Stimulated activated CD4-positive, alpha-beta T cell treated with anti-CD3 and anti-CD28 coated beads, Interleukin-1b, Interleukin-23, amount 100 ng/mL, for 24 hours (primary cell): ENCODE measurements around the gene RNF112.
"Not testable (repeated sequence)": the region's sequence is repeated elsewhere in the genome, so short reads cannot be mapped to it uniquely, and the experiment has no call there.

Experiments used
- DNase-seq, 4 experiments: peaks; one replicate each; pipeline ENCODE4 v3.0.0-alpha.2; 2020; ENCODE audit warnings: low read depth in 4 of 4, low spot score in 1 of 4

Gene RNF112

DNA sequence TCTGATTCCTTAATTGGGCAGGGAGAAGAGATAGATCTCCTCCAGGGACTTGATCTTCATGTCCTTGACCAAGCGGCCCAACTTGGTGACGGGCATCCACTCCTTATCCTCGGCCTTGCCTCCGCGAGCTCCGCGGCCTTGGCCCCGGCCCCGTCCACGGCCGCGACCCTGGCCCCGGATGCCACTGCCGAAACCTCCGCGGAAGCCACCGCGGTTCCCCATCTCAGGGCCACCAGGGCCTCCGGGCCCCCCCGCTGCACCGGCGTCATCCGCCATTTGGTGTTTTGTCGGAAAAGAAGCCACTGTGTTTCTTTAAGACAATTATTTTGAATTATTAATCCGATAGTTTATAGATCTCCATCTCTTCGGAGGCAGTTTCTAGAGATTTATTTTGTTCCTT, 35.5 kb downstream of the RNF112 start:
- DNase-seq, result not testable (repeated sequence)

DNA sequence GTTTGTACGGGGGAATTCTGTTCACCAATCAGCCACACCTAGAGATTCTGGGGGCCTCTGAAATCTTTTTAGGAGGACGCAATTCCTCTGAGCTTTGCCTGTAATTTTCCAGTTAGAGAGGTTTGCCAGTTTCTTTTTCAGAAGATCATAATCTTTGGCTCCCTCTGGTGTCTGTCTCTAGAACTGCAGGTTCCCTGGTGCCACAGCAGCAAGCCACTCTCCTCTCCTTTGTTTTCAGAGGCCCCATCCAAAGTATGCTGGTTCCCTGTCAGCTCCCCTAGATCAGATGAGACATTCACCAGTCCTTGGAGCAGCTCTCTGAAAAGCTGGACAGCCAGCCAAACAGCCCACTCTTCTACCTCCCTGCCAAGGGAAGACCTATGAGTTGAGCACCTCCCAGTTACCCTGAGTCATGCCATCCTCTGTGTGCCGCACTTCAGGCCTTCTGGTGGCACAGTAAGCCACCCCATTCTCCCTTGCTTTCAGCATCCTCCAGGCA, 36.1 kb downstream of the RNF112 start:
- DNase-seq, result peak; percentile 42 to 74 (median 53)

DNA sequence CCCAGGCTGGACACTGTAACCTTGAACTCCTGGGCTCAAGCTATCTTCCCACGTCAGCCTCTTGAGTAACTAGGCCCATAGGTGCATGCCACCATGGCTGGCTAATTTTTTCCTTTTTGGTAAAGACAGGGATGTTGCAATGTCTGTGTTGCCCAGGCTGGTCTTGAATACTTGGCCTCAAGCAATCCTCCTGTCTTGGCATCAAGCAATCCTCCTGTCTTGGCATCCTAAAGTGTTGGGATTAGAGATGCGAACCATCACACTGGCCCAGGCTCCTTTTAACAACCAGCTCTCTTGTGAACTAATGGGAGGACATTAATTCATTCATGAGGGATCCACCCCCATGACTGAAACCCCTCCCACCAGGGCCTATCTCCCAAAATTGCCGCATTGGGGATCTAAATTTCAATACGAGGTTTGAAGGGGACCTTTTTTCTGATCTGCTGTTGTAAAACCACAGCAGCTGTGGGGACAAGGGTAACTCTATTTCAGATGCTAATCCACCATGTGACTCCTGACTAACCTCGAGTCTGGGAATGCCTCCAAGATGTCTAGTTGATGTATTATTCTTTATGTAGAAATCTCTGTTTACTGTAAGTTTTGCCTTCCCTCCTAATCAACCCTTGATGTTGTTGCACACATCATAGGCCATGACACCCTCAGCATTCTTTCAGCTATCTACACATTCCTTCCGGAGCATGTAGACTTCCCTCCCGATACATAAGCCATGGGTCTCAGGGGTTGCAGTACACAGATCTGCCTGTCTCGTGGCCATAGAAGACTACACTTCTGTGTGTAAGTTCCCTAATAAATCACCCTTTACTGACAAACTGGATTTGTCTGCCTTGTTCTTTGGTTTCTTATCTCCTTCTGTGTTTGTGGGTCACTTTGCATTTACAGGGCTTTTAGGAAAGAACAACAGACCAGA, 37.6 kb downstream of the RNF112 start:
- DNase-seq, result no peak

DNA sequence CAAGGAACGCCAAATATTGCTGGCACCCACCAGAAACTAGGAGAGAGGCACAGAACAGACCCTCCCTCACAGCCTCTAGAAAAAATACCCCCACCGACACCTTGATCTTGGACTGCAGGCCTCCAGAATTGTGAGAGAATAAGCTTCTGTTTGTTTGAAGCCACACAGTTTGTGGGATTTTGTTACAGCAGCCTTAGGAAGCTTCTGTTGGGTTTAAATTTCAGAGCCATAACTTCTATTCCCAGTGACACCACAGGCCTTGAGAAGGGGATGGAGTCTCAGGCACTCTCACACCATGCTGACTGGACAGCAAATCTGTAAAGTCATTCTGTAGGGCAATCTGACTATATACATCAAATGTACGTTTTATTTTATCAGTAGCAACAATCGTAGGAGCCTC, 38.6 kb downstream of the RNF112 start:
- no peak for DNase-seq

DNA sequence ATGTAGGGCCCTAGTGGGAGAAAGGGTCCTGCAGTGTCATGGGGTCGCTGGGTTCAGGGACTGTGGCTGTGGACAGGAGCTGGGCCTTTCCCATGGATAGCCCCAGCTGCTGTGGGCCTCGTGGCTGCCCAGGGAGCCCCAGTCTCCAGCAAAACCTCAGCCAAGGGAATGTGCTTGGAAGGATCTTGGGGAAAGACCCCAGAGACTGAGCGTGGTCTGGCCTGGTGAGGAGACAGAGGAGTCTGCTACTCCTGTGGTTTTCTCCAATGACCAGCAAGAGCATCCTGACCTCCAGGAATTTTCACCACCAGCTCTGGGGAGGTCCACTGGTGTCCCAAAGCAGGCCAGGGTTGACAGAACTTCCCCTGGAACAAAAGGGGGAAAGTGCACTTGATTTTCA, 42.3 kb downstream of the RNF112 start:
- no peak for DNase-seq

DNA sequence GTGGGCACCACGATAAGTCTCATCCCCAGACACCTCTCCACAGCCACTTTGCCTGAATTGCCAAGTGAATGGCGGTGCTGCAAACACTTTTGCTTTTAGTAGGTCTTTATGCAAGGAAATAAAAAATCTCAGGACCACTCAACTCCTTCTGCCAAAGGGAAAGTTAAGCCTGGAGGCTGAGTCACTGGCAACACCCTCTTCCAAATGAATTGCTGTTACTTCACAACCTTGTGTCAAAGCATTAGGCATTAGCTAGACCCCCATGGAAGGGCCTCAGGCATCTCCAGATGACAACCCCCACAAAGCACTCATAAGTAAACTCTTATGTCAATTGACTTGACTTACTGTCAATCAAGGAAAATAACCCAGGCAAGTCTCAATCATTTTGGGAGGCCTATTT, 43.0 kb downstream of the RNF112 start:
- DNase-seq, result no peak

DNA sequence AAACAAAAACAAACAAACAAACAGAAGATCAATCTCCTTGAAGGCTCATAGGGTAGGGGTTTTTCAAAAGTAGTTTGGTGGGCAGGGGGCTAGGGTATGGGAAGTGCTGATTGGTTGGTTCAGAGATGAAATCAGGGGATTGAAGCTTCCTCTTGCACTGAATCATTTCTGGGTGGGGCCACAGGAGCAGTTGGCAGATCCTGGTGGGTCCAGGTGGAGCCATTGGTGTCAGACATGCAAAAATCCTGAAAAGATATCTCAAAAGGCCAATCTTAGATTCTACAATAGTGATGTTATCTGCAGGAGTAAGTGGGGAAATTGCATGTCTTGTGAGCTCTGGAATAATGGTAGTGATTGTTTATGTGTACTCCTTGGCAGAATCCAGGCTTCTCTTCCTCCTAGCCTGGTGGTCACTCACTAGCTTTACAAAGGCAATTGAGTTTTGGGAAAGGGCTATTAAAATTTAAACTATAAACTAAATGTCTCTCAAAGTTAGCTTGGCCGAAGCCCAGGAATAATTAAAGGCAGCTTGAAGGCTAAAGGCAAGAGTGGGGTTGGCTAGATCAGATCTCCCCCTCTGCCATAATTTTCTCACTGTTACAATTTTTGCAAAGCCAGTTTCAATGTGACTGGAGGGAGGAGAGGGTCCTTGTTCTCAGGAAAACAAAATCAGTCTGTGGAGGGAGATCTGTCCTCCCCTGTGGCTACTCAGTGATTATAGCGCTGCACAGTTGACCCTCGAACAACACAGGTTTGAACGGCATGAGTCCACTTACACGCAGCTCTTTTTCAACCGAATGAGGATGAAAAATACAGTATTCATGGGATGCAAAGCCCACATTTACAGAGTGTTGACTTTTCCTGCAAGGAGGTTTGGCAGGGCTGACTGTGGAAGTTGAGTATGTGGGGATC, 45.2 kb downstream of the RNF112 start:
- no peak for DNase-seq

DNA sequence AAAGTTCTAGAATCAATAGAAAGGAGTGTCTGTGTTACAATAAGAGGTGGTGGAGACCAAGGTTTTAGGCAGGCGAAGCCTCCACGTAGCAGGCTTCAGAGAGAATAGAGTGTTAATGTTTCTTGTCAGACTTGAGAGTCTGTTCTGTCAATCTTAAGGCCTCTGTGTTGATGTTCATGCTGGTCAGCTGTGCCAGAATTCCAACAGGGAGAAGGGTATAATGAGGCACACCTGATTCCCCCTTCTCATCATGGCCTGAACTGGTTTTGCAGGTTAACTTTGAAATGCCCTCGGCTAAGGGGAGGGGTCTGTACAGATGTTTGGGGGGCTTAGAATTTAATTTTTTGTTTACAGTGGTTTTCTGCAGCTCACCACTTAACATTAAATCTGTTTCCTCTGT, 46.0 kb downstream of the RNF112 start:
- DNase-seq, result no peak

DNA sequence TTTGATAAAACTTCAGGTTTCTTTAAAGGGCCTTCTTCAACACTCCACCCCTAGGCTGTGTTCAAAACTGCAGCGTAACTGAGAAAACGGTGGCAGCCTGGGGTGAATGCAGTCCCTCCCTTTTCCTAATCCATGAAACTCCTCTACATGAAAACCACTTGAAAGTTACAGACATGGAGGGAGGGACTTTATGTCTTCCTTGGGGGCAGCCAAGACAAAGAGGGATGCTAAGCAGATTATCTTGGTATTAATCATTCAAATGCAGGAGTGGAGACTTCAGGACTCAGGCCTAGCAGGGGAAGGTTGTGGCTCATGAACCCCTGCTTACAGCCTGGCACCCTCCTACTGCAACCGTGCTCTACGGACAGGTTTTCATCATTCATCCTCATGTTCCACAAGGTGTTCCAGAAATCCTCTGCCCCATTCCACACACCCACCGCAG, 46.8 kb downstream of the RNF112 start:
- DNase-seq, result no peak

DNA sequence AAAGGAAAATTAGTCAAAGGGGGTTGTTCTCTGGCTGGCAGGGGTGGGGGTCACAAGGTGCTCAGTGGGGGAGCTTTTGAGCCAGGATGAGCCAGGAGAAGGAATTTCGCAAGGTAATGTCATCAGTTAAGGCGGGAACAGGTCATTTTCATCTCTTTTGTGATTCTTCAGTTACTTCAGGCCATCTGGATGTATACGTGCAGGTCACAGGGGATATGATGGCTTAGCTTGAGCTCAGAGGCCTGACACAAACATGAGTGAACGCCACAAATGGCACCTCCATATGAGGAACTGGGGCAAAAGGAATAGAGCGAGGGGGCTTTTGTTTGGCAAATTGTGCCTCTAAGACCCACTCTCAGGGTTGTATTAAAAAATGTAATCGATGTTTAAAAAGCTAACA, 47.4 kb downstream of the RNF112 start:
- DNase-seq, result not testable (repeated sequence)

DNA sequence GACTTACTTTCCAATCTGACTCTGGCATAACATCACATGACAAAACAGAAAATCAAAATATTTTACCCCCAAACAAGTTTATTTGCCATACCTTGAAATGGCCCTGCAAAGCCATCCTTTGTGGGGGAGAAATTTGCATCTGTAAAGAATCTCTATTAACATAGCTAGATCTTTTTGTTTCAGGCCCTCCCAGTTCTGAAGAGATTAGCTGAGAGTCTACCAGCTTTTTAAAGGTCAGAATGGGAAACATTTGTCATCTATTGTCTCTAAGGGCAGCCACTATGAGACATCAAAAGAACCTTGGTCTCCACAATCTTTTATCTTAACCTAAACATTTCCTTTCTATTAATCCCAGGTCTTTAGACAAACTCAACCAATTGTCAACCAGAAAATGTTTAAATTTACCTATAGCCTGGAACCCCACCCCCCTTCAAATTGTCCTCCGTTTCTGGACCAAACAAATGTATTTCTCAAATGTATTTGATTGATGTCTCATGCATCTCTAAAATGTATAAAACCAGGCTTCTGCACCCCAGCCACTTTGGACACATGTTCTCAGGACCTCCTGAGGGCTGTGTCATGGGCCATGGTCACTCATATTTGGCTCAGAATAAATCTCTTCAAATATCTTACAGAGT, 48.1 kb downstream of the RNF112 start:
- not testable (repeated sequence) for DNase-seq

DNA sequence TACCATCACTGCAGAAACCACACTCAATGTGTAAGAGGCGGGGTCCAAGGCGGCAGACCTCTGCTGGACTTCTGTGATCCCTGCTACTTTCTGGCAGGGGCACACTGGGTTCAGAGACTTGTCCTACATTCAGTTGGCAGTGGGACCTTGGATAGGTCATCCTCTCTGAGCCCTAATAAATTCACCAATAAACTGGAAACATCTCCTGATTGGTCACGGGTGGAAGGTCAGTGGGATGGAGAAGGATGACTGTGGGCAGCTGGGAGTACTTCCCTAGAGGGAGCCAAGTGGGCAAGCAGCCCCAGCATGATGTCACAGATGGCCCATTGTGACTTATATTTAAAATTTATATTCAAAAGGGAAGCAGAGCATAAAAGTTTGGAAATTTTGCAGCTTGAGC, 49.7 kb downstream of the RNF112 start:
- DNase-seq, result no peak

DNA sequence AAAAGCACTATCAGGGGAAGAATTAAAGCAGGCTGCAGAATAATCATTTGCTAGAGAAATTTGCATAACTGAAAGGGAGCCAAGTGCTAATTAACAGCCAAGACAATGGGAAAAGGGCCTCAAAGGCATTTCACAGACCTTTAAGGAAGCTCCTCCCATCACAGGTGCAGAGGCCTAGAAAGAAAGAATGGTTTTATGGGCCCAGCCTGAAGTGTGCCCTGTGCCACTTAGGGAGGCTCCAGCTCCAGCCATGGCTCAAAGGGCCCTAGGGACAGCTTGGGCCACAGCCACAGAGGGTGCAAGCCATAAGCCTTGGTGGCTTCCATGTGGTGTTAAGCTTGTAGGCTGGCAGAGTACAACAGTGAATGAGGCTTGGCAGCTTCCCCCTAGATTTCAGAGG, 50.1 kb downstream of the RNF112 start:
- DNase-seq, result no peak

DNA sequence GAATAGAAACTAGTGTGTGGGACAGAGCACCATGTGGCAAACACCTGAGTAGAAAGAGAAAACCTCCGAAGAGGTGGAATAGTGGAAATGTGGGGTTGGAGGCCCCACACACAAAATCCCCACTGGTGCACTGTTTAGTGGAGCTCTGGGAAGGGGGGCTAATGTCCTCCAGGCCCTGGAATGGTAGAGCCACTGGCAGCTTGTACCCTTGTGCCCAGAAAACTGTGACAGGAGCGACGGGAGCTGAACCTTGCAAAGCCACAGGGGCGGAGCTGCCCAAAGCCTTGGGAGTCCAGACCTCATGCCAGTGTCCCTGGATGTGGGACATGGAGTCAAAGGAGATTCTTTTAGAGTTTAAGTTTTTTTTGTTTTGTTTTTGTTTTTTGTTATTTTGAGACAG, 50.6 kb downstream of the RNF112 start:
- no peak for DNase-seq

DNA sequence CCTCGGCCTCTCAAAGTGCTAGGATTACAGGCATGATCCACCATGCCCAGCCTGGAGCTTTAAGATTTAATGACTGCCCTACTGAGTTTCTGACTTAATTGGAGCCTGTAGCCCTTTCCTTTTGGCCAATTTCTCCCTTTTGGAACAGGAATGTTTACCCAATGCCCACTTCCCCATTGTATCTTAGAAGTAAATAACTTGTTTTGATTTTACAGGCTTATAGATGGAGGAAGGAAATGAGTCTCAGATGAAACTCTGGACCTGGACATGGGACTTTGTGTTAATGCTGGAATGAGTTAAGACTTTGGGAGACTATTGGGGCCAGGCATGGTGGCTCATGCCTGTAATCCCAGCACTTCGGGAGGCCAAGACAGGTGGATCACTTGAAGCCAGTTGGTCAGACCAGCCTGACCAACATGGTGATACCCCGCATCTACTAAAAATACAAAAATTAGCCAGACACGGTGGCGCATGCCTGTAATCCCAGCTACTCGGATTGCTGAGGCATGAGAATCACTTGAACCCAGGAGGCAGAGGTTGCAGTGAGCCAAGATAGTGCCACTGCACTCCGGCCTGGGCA, 51.5 kb downstream of the RNF112 start:
- not testable (repeated sequence) for DNase-seq

DNA sequence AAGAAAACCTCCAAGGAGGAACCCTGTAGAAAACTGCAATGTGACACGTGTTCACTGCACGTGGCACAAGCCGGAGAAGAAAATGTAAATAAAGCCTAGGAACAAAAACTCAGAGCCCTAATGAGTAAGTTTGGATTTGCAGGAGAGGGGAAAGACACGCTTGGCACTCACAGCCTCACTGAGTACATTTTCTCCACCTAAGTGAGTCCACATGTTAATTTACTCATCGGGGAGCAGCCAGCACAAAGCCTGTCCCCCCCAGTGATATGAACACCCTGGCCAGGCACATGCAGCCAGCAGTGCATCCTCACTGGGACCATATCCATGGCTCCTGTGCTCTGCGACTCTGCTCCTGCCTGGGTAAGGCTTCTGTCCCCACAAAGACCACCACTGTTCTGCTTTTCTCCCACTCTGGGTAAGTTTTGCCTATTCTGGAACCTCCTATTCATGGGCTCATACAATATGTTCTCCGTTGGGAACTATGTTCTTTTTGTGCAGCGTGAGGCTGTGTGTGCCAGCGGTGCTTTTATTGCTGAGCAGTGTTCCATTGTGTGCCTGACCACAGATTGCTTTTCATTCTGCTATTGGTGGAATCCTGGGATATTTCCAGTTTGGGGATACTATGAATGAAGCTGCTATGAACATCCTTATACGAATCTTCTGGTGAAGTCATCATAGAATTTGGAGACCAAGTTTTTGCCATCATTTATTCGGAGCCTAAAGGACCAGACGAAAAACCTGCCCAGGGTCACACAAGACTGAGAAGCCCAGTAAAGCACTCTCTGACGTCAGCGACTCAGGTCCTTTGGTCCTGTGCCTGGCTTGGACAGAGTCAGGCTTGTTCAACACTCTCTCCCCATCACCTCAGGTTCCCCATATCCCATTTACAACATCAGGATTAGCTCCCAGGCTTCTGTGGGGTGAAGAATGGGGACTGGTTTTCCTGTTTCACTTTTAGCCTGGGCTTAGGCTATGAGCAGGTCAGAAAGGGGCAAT, 53.3 kb downstream of the RNF112 start:
- DNase-seq, result no peak
